AG09319 (cell line): ENCODE data around the gene ATG16L1.

Experiments used
- DNase-seq: peaks from one replicate; pipeline ENCODE4 v3.0.0-alpha.2; 2010; ENCODE audit warnings: low read depth; ENCODE audit errors: extremely low read depth
- TF ChIP-seq, protein P1 (sequence below): IDR thresholded peaks from 2 replicates; pipeline ENCODE4 v1.5.1; 2011; ENCODE audit warnings: low read depth, mild to moderate bottlenecking, inconsistent platforms, low read length, moderate library complexity

ATG16L1 gene

GRCh38 chr2:233218836-233219235 lies 32.6 kb upstream of the ATG16L1 start:
- no peak for DNase-seq
- TF ChIP-seq, protein P1, sequence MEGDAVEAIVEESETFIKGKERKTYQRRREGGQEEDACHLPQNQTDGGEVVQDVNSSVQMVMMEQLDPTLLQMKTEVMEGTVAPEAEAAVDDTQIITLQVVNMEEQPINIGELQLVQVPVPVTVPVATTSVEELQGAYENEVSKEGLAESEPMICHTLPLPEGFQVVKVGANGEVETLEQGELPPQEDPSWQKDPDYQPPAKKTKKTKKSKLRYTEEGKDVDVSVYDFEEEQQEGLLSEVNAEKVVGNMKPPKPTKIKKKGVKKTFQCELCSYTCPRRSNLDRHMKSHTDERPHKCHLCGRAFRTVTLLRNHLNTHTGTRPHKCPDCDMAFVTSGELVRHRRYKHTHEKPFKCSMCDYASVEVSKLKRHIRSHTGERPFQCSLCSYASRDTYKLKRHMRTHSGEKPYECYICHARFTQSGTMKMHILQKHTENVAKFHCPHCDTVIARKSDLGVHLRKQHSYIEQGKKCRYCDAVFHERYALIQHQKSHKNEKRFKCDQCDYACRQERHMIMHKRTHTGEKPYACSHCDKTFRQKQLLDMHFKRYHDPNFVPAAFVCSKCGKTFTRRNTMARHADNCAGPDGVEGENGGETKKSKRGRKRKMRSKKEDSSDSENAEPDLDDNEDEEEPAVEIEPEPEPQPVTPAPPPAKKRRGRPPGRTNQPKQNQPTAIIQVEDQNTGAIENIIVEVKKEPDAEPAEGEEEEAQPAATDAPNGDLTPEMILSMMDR: no peak

GRCh38 chr2:233219848-233220247 lies 31.6 kb upstream of the ATG16L1 start:
- TF ChIP-seq, protein P1: no peak
- DNase-seq: no peak

GRCh38 chr2:233221378-233222063 lies 30.0 kb upstream of the ATG16L1 start:
- no peak for DNase-seq

GRCh38 chr2:233223059-233223894 lies 28.2 kb upstream of the ATG16L1 start:
- TF ChIP-seq, protein P1: no peak
- no peak for DNase-seq

More at GRCh38 chr2:233221378-233222063, 30.0 kb upstream of the ATG16L1 start:
- TF ChIP-seq, protein P1: no peak

DNA sequence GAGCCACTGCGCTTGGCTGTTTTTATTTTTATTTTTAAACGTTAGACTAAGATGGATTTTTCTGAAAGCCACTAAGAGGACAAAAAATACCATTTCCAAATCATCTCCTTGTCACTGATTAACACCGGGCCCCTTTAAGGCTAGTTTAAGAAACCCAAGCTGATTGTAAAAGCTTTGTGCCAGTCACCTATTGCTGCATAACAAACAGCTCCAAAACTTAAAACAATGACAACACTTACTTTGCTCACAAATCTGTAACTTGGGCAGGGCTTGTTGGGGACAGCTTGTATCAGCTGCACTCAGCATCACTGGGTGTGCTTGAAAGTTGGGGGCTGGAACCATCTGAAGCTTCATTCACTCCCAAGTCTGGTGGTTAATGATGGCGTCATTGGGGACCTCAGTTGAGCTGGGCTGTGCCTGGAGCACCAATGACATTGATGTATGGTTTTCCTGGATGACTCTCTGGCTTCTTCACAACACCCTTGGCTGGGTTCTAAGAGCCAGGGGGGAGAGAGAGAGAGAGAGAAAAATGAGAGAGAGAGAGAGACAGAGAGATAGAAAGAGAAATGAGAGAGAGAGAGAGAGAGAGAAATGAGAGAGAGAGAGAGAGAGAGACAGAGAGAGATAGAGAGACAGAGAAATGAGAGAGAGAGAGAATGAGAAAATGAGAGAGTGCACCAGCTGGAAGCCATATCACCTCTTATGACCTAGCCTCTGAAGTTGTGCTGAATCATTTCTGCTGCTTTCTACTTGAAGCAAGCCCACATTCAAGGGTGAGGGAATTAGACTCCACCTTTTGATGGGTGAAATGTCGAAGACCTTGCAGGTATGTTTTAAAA lies 26.0 kb upstream of the ATG16L1 start:
- DNase-seq: no peak
- TF ChIP-seq, protein P1: no peak

GRCh38 chr2:233226511-233227031 lies 24.9 kb upstream of the ATG16L1 start:
- no peak for DNase-seq
- TF ChIP-seq, protein P1: no peak
